IMR-90 (cell line): ENCODE results near the gene TPSB2. TPM values are rescaled to one million over a fixed set of nuclear protein-coding genes. Genes with fewer than 3 reads are reported as not detected.

Source experiments
- polyA plus RNA-seq, 3 experiments: library from polyadenylated mRNA; depleted of rRNA; stranded (reverse); fragments of >200 nt; gene quantifications; 2 replicates each; pipeline ENCODE4 v1.2.3, GENCODE V29; 2012; ENCODE audit warnings: low replicate concordance in 1 of 3
- total RNA-seq: library from RNA; depleted of rRNA; stranded (reverse); fragments of >200 nt; gene quantifications from 2 replicates; pipeline ENCODE4 v1.2.3, GENCODE V29; 2012; rRNA removed
- TF ChIP-seq, protein P1 (sequence below): fragments of 150-350 bp; IDR thresholded peaks from 2 replicates; pipeline ENCODE4 v1.6.1; 2016; ENCODE audit warnings: low read depth, mild to moderate bottlenecking, low read length, moderate library complexity, borderline replicate concordance

TPSB2 gene
- total and polyA plus RNA-seq, 2 of the 4 experiments (the other 2 are of a cell fraction): not detected

DNA sequence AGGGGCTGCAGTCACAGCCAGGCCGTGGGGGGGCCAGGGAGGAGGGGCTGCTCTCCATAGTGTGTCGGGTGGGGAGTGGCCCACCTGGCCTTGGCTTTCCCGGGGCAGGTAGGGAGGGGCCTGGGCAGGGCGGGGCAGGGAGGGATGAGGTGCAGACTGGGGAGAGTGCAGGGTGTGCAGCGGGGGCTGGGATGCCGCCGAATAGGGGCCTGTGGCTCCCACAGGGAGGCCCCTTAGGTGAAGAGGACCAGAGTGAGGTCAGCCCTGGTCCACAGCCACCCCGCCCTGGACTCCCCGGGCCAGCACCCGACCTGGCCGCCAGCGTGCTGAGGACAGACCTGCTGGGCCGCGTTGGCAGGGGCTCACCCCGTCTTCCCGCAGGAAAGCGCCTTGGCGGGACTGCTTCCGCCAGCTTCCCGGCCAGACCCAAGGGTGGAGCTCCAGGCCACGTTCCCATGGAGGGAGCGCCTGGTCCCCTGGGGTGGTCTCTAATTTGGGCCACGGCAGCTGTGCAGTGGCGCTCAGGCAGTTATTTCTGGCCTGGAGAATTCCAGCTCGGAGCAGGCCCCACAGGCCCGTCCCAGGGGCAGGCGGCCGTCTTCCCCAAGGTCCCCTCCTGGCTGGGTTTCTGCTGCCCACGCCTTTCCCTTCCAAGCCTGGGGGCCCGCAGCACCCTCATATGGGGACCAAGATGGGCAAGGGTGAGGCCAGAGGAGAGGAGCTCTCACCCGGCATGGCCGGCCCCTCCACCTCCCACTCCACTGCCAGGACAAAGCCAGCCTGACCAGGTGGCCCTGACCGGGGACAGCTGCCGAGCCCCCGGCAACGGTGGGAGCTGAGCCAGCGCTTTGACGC is 49.2 kb downstream of the TPSB2 start (continued):
- TF ChIP-seq, protein P1, sequence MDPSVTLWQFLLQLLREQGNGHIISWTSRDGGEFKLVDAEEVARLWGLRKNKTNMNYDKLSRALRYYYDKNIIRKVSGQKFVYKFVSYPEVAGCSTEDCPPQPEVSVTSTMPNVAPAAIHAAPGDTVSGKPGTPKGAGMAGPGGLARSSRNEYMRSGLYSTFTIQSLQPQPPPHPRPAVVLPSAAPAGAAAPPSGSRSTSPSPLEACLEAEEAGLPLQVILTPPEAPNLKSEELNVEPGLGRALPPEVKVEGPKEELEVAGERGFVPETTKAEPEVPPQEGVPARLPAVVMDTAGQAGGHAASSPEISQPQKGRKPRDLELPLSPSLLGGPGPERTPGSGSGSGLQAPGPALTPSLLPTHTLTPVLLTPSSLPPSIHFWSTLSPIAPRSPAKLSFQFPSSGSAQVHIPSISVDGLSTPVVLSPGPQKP: no peak

Other genes with a start within 250 kb of the TPSB2 start
- under 0.01 TPM in 2 replicates for gene SOX8, start 248.4 kb downstream of the TPSB2 start, total RNA-seq
- 0.26 and 0.27 TPM in 2 replicates for gene SOX8, start 248.4 kb downstream of the TPSB2 start, polyA plus RNA-seq (2012; rRNA removed)
- not detected in 2 replicates for gene SSTR5, start 157.4 kb downstream of the TPSB2 start, total RNA-seq
- gene SSTR5, start 157.4 kb downstream of the TPSB2 start, polyA plus RNA-seq (2012; rRNA removed): not detected in 2 replicates
- gene C1QTNF8, start 133.9 kb downstream of the TPSB2 start, total RNA-seq: not detected in 2 replicates
- not detected in 2 replicates for gene C1QTNF8, start 133.9 kb downstream of the TPSB2 start, polyA plus RNA-seq (2012; rRNA removed)
- gene CACNA1H, start 77.1 kb downstream of the TPSB2 start, total RNA-seq: 1.6 and 1.7 TPM in 2 replicates
- 5.8 and 6.1 TPM in 2 replicates for gene CACNA1H, start 77.1 kb downstream of the TPSB2 start, polyA plus RNA-seq (2012; rRNA removed)
- not detected in 2 replicates for gene TPSG1, start 4.9 kb downstream of the TPSB2 start, total RNA-seq
- not detected in 2 replicates for gene TPSG1, start 4.9 kb downstream of the TPSB2 start, polyA plus RNA-seq (2012; rRNA removed)
- not detected in 2 replicates for gene TPSAB1, start 10.5 kb upstream of the TPSB2 start, total RNA-seq
- gene TPSAB1, start 10.5 kb upstream of the TPSB2 start, polyA plus RNA-seq (2012; rRNA removed): not detected in 2 replicates
- not detected in 2 replicates for gene TPSD1, start 25.9 kb upstream of the TPSB2 start, total RNA-seq
- gene TPSD1, start 25.9 kb upstream of the TPSB2 start, polyA plus RNA-seq (2012; rRNA removed): not detected in 2 replicates
- 30.8 and 45.0 TPM in 2 replicates for gene UBE2I, start 79.5 kb upstream of the TPSB2 start, total RNA-seq
- 113 and 140 TPM in 2 replicates for gene UBE2I, start 79.5 kb upstream of the TPSB2 start, polyA plus RNA-seq (2012; rRNA removed)
- gene BAIAP3, start 103.5 kb upstream of the TPSB2 start, total RNA-seq: 0.36 and 0.56 TPM in 2 replicates
- gene BAIAP3, start 103.5 kb upstream of the TPSB2 start, polyA plus RNA-seq (2012; rRNA removed): 0.65 and 0.77 TPM in 2 replicates
- 38.0 and 46.4 TPM in 2 replicates for gene TSR3, start 121.7 kb upstream of the TPSB2 start, total RNA-seq
- 52.9 and 77.8 TPM in 2 replicates for gene TSR3, start 121.7 kb upstream of the TPSB2 start, polyA plus RNA-seq (2012; rRNA removed)
- gene GNPTG, start 121.7 kb upstream of the TPSB2 start, total RNA-seq: 14.7 and 14.9 TPM in 2 replicates
- gene GNPTG, start 121.7 kb upstream of the TPSB2 start, polyA plus RNA-seq (2012; rRNA removed): 70.8 and 85.2 TPM in 2 replicates
- 3.6 and 4.1 TPM in 2 replicates for gene UNKL, start 184.5 kb upstream of the TPSB2 start, total RNA-seq
- gene UNKL, start 184.5 kb upstream of the TPSB2 start, polyA plus RNA-seq (2012; rRNA removed): 13.3 and 15.1 TPM in 2 replicates
- gene UQCC4, start 190.6 kb upstream of the TPSB2 start, total RNA-seq: 15.1 and 18.1 TPM in 2 replicates
- gene UQCC4, start 190.6 kb upstream of the TPSB2 start, polyA plus RNA-seq (2012; rRNA removed): 17.2 and 21.2 TPM in 2 replicates
- gene PERCC1, start 200.9 kb upstream of the TPSB2 start, total RNA-seq: not detected in 2 replicates
- not detected in 2 replicates for gene PERCC1, start 200.9 kb upstream of the TPSB2 start, polyA plus RNA-seq (2012; rRNA removed)
- gene CCDC154, start 214.4 kb upstream of the TPSB2 start, total RNA-seq: under 0.01 TPM in 1 of 2 replicates, not detected in the other
- 0.09 TPM in 1 of 2 replicates, not detected in the other for gene CCDC154, start 214.4 kb upstream of the TPSB2 start, polyA plus RNA-seq (2012; rRNA removed)
- gene CLCN7, start 244.8 kb upstream of the TPSB2 start, total RNA-seq: 10.8 TPM in 2 replicates
- gene CLCN7, start 244.8 kb upstream of the TPSB2 start, polyA plus RNA-seq (2012; rRNA removed): 45.2 and 52.9 TPM in 2 replicates